MM.1S (cell line): ENCODE results near the gene DGUOK.

ENCODE experiments used
- DNase-seq: peaks from one replicate; pipeline ENCODE4 v3.0.0-alpha.2; 2015
- H2AFZ ChIP-seq: fragments of 300-600 bp; sonication (generic); 2 replicates; pipeline ENCODE4 v1.6.0; 2016; ENCODE audit warnings: antibody characterized with exemption, low read length
- H3F3A ChIP-seq: fragments of 300-600 bp; sonication (generic); 2 replicates; pipeline ENCODE4 v1.6.1; 2016; ENCODE audit warnings: mild to moderate bottlenecking, antibody characterized with exemption, low read length, moderate library complexity, mixed read lengths; ENCODE audit not compliant: insufficient read depth
- H3K27ac ChIP-seq: fragments of 300-600 bp; sonication (generic); 2 replicates; pipeline ENCODE4 v1.5.1; 2016; ENCODE audit warnings: mild to moderate bottlenecking, low read length
- H3K27me3 ChIP-seq: fragments of 300-600 bp; sonication (generic); replicated peaks from 2 replicates; pipeline ENCODE4 v1.6.0; 2016; ENCODE audit warnings: low read length; ENCODE audit not compliant: insufficient read depth
- H3K36me3 ChIP-seq: fragments of 300-600 bp; sonication (generic); replicated peaks from 2 replicates; pipeline ENCODE4 v1.6.1; 2016; ENCODE audit warnings: mild to moderate bottlenecking, low read length, mixed read lengths; ENCODE audit not compliant: insufficient read depth
- H3K4me1 ChIP-seq: fragments of 300-600 bp; sonication (generic); 2 replicates; pipeline ENCODE4 v1.6.1; 2016; ENCODE audit warnings: low read length, mixed read lengths
- H3K4me2 ChIP-seq: fragments of 300-600 bp; sonication (generic); 2 replicates; pipeline ENCODE4 v1.6.0; 2016; ENCODE audit warnings: low read depth, low read length
- H3K4me3 ChIP-seq: fragments of 300-600 bp; sonication (generic); 2 replicates; pipeline ENCODE4 v1.5.1; 2016; ENCODE audit warnings: low read length, mixed read lengths
- H3K79me2 ChIP-seq: fragments of 300-600 bp; sonication (generic); 2 replicates; pipeline ENCODE4 v1.6.1; 2016; ENCODE audit warnings: mixed run types, low read length, mixed read lengths
- H3K9ac ChIP-seq: fragments of 300-600 bp; sonication (generic); 2 replicates; pipeline ENCODE4 v1.6.1; 2016; ENCODE audit warnings: low read length, mixed read lengths
- H3K9me2 ChIP-seq: fragments of 300-600 bp; sonication (generic); replicated peaks from 2 replicates; pipeline ENCODE4 v1.6.1; 2016; ENCODE audit warnings: mild to moderate bottlenecking, low read length, mixed read lengths; ENCODE audit not compliant: insufficient read depth
- H3K9me3 ChIP-seq: fragments of 300-600 bp; sonication (generic); replicated peaks from 2 replicates; pipeline ENCODE4 v1.6.1; 2016; ENCODE audit warnings: mild to moderate bottlenecking, low read length, mixed read lengths; ENCODE audit not compliant: insufficient read depth
- H4K20me1 ChIP-seq: fragments of 300-600 bp; sonication (generic); 2 replicates; pipeline ENCODE4 v1.6.1; 2016; ENCODE audit warnings: mild to moderate bottlenecking, low read length, moderate library complexity, mixed read lengths; ENCODE audit not compliant: insufficient read depth
- EZH2 ChIP-seq: fragments of 300-600 bp; sonication (generic); optimal IDR thresholded peaks from 2 replicates; pipeline ENCODE3; 2017; ENCODE audit warnings: low read depth, mild to moderate bottlenecking, antibody characterized with exemption, low read length, mixed read lengths
- EZH2phosphoT487 ChIP-seq: fragments of 300-600 bp; sonication (generic); IDR thresholded peaks from 2 replicates; pipeline ENCODE4 v1.6.1; 2018; ENCODE audit warnings: antibody characterized with exemption, low read length
- TF ChIP-seq, protein P1 (sequence below): fragments of 300-600 bp; sonication (generic); IDR thresholded peaks from 2 replicates; pipeline ENCODE4 v1.5.1; 2016; ENCODE audit warnings: antibody characterized with exemption, low read length, mixed read lengths

Gene DGUOK

DNA sequence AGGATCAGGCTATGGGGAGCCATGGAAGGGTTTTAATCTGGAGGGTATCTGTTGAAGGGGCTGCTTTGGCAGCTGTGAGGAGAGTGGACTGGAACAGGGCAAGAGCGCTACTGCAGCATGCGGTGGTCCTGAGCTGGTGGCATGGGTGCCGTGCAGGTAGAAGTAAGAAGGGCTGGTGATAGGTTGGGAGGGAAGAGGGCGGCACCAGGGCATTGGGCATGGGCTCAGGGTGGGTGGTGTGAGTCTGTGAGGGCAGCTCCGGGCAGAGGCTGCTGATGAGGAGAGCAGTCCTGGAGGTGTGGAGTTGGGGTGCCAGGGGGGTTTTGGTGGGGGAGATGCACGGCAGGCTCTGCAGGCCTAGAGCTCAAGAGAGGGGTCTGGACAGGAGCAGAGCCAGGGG is 31.8 kb upstream of the DGUOK start:
- no peaks in the 10 kb centered on the region for H3K36me3 ChIP-seq
- TF ChIP-seq EZH2phosphoT487, result no peak
- no peak for TF ChIP-seq EZH2
- TF ChIP-seq, protein P1, sequence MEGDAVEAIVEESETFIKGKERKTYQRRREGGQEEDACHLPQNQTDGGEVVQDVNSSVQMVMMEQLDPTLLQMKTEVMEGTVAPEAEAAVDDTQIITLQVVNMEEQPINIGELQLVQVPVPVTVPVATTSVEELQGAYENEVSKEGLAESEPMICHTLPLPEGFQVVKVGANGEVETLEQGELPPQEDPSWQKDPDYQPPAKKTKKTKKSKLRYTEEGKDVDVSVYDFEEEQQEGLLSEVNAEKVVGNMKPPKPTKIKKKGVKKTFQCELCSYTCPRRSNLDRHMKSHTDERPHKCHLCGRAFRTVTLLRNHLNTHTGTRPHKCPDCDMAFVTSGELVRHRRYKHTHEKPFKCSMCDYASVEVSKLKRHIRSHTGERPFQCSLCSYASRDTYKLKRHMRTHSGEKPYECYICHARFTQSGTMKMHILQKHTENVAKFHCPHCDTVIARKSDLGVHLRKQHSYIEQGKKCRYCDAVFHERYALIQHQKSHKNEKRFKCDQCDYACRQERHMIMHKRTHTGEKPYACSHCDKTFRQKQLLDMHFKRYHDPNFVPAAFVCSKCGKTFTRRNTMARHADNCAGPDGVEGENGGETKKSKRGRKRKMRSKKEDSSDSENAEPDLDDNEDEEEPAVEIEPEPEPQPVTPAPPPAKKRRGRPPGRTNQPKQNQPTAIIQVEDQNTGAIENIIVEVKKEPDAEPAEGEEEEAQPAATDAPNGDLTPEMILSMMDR, result no peak
- no peaks in the 10 kb centered on the region for H3K79me2 ChIP-seq
- H3K27ac ChIP-seq, result no peak overlapping the region
- no peaks in the 10 kb centered on the region for H3K27me3 ChIP-seq
- H3K9me2 ChIP-seq, result no peaks in the 10 kb centered on the region
- no peak overlapping the region for H2AFZ ChIP-seq
- no peaks in the 10 kb centered on the region for H3F3A ChIP-seq
- H3K9ac ChIP-seq, result no peak overlapping the region
- H3K4me1 ChIP-seq, result no peaks in the 10 kb centered on the region
- H3K4me3 ChIP-seq, result no peak overlapping the region
- H4K20me1 ChIP-seq, result no peaks in the 10 kb centered on the region
- H3K4me2 ChIP-seq, result no peak overlapping the region
- no peaks in the 10 kb centered on the region for H3K9me3 ChIP-seq
- no peak for DNase-seq

DNA sequence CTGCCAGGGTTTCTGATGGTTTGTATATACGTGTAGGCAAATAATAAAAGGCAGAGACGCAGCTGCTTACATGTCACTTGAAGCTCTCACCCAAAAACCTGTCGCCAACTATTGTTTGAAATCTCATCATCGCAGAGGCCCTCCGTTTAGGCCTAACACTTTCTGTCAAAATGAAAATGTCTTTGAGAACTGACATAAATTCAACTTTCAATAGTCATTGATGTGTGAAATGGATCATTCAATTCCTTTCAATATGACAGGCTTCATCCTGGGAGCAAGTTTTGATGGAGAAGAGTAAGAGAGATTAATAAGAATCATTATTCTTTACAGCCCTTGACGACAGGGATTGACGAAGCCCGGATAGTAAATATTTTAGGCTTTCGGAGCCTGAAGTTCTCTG is 31.2 kb upstream of the DGUOK start:
- Histone ChIP-seq H3K4me2 (no peak overlapping the region), H4K20me1 (no peaks in the 10 kb centered on the region), H3F3A (no peaks in the 10 kb centered on the region), H3K27me3 (no peaks in the 10 kb centered on the region), H3K27ac (no peak overlapping the region), H3K9me2 (no peaks in the 10 kb centered on the region), H3K9me3 (no peaks in the 10 kb centered on the region), H3K4me1 (no peaks in the 10 kb centered on the region), H2AFZ (no peak overlapping the region), H3K36me3 (no peaks in the 10 kb centered on the region), H3K9ac (no peak overlapping the region), H3K79me2 (no peaks in the 10 kb centered on the region), H3K4me3 (no peak overlapping the region)
- TF ChIP-seq EZH2, result no peak
- TF ChIP-seq, protein P1, result no peak
- DNase-seq, result no peak

DNA sequence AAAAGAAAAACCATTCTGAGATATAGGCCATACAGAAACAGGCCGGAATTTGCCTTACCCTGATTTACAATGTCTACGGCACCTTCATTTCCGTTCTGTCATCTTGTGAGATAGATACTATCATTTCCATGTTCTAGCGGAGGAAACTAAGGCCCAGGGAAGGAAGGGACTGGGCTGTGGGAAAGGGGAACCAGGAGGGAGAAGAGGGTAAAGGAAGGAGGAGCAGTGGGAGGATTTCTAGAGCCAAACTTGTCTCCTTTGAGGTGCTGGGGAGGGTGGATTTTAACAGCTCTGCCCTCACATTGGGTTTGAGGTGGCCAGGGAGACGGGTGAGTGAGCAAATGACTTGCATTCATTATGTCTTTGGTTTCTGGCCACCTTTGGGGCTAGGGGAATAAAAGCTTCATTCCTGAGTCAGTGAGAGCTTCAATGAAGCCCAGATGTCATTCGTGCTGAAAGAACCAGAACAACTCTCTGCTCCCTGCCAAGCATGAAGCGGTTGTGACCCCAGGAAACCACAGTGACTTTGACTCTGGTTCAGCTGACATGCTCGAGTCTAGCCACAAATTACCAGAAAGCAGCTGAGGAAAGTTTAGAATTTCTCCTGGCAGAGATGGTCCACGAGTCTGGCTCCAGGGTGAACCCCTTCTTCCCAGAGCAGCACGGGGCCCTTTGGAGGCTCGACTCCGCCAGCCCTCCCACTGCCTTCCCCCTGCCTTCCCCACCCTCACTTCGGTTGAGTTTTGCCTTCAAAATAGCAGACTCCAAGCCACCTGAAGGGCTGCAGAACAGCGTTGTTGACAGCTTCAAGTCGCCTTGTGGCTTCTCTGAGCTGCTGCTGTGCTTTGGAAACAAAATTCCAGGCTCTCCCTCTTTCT is 30.1 kb upstream of the DGUOK start:
- TF ChIP-seq, protein P1, result no peak
- TF ChIP-seq EZH2phosphoT487 (no peak), EZH2 (no peak)
- Histone ChIP-seq H3K4me1 (no peaks in the 10 kb centered on the region), H3K79me2 (no peaks in the 10 kb centered on the region), H3K9me2 (no peaks in the 10 kb centered on the region), H3K4me2 (no peak overlapping the region), H4K20me1 (no peaks in the 10 kb centered on the region), H3K9ac (no peak overlapping the region), H2AFZ (no peak overlapping the region), H3K9me3 (no peaks in the 10 kb centered on the region), H3K27me3 (no peaks in the 10 kb centered on the region), H3K36me3 (no peaks in the 10 kb centered on the region), H3K4me3 (no peak overlapping the region), H3F3A (no peaks in the 10 kb centered on the region), H3K27ac (no peak overlapping the region)
- no peak for DNase-seq
